NCI-H1105 treated with DMSO at 0.1 percent for 48 hours (cell line): Measurements from ENCODE around the gene SLCO3A1.

Experiments used
- DNase-seq: peaks from one replicate; lab custom pipeline; 2025; lab: John Stamatoyannopoulos, UW

The SLCO3A1 gene

GRCh38 chr15:92003515-92004067 lies 150.1 kb downstream of the SLCO3A1 start:
- no peak for DNase-seq

- DNase-seq = peak; percentile 58
These were observed 151.6 kb downstream of the SLCO3A1 start for GRCh38 chr15:92005154-92005553.

GRCh38 chr15:92006186-92007028 lies 152.9 kb downstream of the SLCO3A1 start:
- DNase-seq = no peak

GRCh38 chr15:92009162-92009561 lies 155.7 kb downstream of the SLCO3A1 start:
- no peak for DNase-seq

GRCh38 chr15:92011611-92012367 lies 158.3 kb downstream of the SLCO3A1 start:
- DNase-seq = no peak

GRCh38 chr15:92012368-92012629 lies 158.8 kb downstream of the SLCO3A1 start:
- no peak for DNase-seq

GRCh38 chr15:92012881-92013280 lies 159.4 kb downstream of the SLCO3A1 start:
- no peak for DNase-seq

- no peak for DNase-seq
These were observed 160.9 kb downstream of the SLCO3A1 start for GRCh38 chr15:92014281-92015030.

GRCh38 chr15:92017882-92018534 lies 164.5 kb downstream of the SLCO3A1 start:
- no peak for DNase-seq

- peak; percentile 12 for DNase-seq
These were observed 165.2 kb downstream of the SLCO3A1 start for GRCh38 chr15:92018535-92019239.

- no peak for DNase-seq
These were observed 166.2 kb downstream of the SLCO3A1 start for GRCh38 chr15:92019706-92020105.

GRCh38 chr15:92020207-92020606 lies 166.7 kb downstream of the SLCO3A1 start:
- DNase-seq = no peak

- DNase-seq = no peak
These were observed 167.3 kb downstream of the SLCO3A1 start for GRCh38 chr15:92020804-92021203.

GRCh38 chr15:92021792-92022191 lies 168.3 kb downstream of the SLCO3A1 start:
- DNase-seq = no peak

- no peak for DNase-seq
These were observed 170.5 kb downstream of the SLCO3A1 start for GRCh38 chr15:92023965-92024364.

GRCh38 chr15:92025706-92026270 lies 172.3 kb downstream of the SLCO3A1 start:
- no peak for DNase-seq

- no peak for DNase-seq
These were observed 174.8 kb downstream of the SLCO3A1 start for GRCh38 chr15:92028389-92028724.

GRCh38 chr15:92029767-92030166 lies 176.3 kb downstream of the SLCO3A1 start:
- DNase-seq = no peak

- no peak for DNase-seq
These were observed 179.8 kb downstream of the SLCO3A1 start for GRCh38 chr15:92033314-92033713.

- DNase-seq = no peak
These were observed 180.2 kb downstream of the SLCO3A1 start for GRCh38 chr15:92033723-92034122.

GRCh38 chr15:92034227-92034626 lies 180.7 kb downstream of the SLCO3A1 start:
- no peak for DNase-seq
